ENCODE data around the gene KCNS1.
"Not testable (repeated sequence)": the region's sequence is repeated elsewhere in the genome, so short reads cannot be mapped to it uniquely, and the experiment has no call there.

Gene KCNS1, protein sequence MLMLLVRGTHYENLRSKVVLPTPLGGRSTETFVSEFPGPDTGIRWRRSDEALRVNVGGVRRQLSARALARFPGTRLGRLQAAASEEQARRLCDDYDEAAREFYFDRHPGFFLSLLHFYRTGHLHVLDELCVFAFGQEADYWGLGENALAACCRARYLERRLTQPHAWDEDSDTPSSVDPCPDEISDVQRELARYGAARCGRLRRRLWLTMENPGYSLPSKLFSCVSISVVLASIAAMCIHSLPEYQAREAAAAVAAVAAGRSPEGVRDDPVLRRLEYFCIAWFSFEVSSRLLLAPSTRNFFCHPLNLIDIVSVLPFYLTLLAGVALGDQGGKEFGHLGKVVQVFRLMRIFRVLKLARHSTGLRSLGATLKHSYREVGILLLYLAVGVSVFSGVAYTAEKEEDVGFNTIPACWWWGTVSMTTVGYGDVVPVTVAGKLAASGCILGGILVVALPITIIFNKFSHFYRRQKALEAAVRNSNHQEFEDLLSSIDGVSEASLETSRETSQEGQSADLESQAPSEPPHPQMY

DNA sequence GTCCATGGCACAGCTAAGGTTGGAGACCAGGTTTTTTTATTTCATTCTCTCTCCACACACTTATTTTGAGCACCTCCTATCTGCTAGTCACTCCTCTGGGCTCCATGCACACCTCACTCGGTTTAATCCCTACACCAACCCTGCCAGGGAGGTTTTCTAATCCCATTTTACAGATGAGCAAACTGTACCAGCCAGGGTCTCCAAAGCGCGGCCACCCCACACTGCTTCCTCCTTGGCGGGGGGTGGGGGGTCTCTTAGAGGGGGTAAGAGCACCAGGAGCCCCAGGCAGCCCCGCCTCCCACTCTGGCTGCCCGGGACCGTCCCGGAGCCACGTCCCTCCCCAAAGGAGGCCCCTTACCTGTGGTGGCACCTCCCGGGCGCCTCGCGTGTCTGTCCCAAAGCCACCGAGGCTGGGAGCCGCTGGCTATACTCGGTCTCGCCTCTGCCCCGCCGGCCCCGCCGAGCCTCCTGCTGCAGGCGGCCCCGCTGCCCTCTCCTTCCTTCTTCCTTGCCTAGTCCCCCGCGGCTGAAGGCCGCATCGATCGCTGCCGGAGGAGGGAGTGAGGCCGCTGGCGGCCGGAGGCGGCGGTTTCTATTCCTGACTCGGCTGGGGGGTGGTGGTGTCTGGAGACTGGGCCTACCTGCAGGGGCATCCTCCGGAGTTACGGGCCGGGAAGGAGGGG, at the start of gene KCNS1:
Gene KCNS1 (minus strand): TSS at position 565 of the 683 bp plus-strand sequence. CDS start 1,891 bp downstream, outside the sequence.
- Mint-ChIP-seq H3K27me3 (ENCODE audit: low read depth) (peaks cover 63% of the 10 kb centered on the region), H3K4me3 (no peak within 1 kb of the TSS), H3K9me3 (no peaks in the 10 kb centered on the region), H3K36me3 (ENCODE audit: low read depth) (peaks cover 3% of the 10 kb centered on the region), H3K4me1 (ENCODE audit: low read depth) (peaks cover 5% of the 10 kb centered on the region), H3K27ac (no peak within 1 kb of the TSS)
- no peak for DNase-seq (ENCODE audit: low spot score)

DNA sequence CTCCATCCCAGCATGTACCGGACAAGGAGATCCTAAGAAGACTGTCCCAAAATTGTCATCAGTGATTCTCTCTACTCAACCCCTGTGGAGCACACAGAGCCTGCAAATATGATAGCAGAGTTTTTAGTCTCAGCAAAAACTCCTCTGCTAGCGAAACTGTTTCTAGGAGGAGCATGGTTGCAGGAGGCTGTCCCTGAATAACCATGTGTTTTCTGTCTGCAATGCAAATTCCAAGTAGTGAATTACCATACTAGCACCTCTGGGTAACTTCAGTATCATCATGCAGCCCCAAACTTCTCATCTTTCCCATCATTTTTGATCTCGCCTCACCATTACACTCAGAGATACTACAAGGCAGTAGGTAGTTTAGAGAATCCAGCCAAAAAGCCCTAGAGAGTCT, 48.1 kb upstream of the KCNS1 start:
- no peak overlapping the region for H3K27ac Mint-ChIP-seq

DNA sequence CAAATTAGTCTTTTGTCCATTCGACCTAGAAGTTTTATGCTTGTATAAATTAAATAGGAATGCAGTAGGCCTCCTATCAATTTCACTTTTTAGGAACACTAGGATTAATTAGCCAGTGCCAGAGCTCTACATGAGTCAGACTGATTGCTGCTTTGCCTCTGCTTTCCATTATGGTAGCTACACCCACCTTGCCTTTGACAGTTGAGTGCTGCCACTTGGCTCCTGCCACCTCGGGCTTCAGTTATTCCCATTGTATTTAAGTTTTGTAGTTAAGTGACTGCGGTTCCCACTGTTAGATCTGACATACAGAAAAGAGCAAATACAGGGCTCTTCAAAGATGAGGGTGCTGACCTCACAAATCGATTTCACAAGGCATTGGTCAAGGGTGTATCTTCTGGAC, 39.9 kb upstream of the KCNS1 start:
- Mint-ChIP-seq H3K36me3 (ENCODE audit: low read depth) (no peaks in the 10 kb centered on the region), H3K9me3 (no peaks in the 10 kb centered on the region), H3K27ac (no peak overlapping the region), H3K27me3 (ENCODE audit: low read depth) (peaks cover 16% of the 10 kb centered on the region), H3K4me1 (ENCODE audit: low read depth) (no peaks in the 10 kb centered on the region), H3K4me3 (no peak overlapping the region)
- no peak for DNase-seq (ENCODE audit: low spot score)

More for the DNA sequence above, 48.1 kb upstream of the KCNS1 start:
- Mint-ChIP-seq H3K4me1 (ENCODE audit: low read depth) (no peaks in the 10 kb centered on the region), H3K4me3 (no peak overlapping the region), H3K36me3 (ENCODE audit: low read depth) (no peaks in the 10 kb centered on the region), H3K9me3 (no peaks in the 10 kb centered on the region), H3K27me3 (ENCODE audit: low read depth) (peaks cover 29% of the 10 kb centered on the region)
- no peak for DNase-seq (ENCODE audit: low spot score)

DNA sequence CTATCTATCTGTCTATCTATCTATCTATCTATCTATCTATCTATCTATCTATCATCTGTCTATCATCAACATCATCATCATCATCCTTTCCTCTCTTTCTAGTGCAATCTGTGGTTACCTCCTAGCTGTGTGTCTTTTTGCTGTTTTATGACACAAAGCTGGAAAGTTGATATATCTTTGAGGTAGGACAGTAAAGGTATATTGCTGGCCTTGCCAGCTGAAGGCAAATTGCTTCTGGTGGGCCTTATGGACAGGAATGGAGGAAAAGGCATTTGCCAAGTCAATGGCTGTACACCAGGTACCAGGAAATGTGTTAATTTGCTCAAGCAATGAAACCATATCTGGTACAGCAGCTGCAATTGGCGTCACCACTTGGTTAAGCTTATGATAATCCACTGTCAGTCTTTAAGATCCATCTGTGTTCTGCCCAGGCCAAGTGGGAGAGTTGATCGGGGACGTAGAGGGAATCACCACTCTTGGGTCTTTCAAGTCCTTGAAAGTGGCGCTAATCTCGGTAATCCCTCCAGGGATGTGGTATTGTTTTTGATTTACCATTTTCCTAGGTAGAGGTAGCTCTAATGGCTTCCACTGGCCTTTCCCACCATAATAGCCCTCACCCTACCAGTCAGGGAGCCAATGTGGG, 38.9 kb upstream of the KCNS1 start:
- H3K36me3 Mint-ChIP-seq (ENCODE audit: low read depth); DNase-seq (ENCODE audit: low spot score); H3K4me3 Mint-ChIP-seq; H3K4me1 Mint-ChIP-seq (ENCODE audit: low read depth); H3K9me3 Mint-ChIP-seq; H3K27me3 Mint-ChIP-seq (ENCODE audit: low read depth); H3K27ac Mint-ChIP-seq: not testable (repeated sequence)

DNA sequence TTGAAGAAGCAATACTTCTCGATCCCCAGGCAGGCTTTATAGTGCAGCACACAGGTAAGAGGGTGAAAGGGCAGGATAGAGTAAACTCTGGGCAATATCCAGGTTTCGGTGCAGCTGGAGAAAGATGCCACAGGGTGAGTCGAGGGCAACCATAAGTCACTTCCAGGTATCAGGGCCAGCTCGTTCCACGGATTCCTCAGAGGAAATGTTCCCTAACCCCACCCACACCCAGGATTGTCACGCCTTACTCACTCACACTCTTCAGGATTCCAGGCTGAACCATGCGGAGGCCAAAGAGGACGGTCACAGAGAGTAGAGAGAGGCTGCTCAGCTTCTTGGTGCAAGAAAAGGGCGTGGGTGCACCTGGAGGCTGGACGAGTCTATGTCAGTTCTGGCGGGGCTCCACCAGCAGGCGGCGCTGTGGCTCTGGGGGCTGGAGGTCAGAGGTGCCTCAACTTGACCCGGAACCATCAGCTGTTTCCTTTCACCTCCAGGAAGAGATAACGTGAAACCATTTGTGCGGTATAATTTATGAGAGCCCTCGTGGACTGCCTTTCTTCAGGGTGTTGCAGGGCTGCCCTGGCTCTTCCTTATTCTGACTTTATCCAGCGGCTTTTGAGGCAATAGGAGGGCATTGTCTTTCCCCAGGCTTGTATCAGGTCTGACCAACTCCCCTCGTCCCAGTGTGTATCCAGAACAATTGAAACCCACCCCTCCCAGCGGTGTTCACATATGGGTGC, 37.8 kb upstream of the KCNS1 start:
- Mint-ChIP-seq H3K27ac (no peak overlapping the region), H3K4me1 (ENCODE audit: low read depth) (no peaks in the 10 kb centered on the region)

DNA sequence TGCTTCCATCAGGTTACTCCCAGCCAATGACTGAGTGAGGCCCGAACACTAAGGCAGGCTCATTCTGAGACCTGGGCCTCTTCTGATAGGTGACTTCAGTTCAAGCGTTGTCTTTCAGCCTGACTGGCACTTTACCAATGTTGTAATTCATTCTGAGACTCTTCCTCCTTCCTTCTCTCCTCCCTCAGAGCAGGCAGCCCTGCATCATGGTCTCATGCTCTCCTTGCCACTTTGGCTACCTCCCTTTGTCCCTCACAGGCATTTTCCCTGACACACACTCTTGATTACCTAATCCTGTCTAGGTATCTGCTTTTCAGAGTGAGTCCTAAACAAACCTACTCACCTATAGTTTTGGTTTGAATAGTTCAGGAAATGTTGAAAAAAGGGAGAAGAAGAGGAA, 36.0 kb upstream of the KCNS1 start:
- Mint-ChIP-seq H3K4me3 (no peak overlapping the region), H3K27me3 (ENCODE audit: low read depth) (peaks cover 26% of the 10 kb centered on the region), H3K9me3 (no peaks in the 10 kb centered on the region), H3K27ac (no peak overlapping the region), H3K4me1 (ENCODE audit: low read depth) (no peaks in the 10 kb centered on the region), H3K36me3 (ENCODE audit: low read depth) (no peaks in the 10 kb centered on the region)
- DNase-seq (ENCODE audit: low spot score): no peak

More for the DNA sequence above, 37.8 kb upstream of the KCNS1 start:
- Mint-ChIP-seq H3K27me3 (ENCODE audit: low read depth) (peaks cover 14% of the 10 kb centered on the region), H3K4me3 (no peak overlapping the region), H3K36me3 (ENCODE audit: low read depth) (no peaks in the 10 kb centered on the region), H3K9me3 (no peaks in the 10 kb centered on the region)
- DNase-seq (ENCODE audit: low spot score): peak; percentile 52

DNA sequence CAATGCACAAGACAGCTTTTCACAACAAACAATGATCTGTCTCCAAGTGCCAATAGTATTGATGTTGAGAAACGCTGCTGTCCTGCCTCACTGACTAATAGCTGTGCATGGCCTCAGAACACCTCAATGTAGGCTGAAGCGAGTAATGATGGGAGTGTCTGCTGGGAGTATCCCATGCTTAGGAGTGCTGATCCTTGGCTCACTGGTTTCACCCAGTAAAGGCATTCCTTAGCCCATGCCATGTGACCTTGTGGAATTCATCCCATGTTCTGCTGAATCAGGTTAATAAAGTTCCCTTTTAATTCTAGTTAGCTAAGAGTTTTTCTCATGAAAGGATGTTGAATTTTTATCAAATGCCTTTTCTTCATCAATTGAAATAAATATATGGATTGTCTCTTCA, 27.2 kb upstream of the KCNS1 start:
- Mint-ChIP-seq H3K9me3 (no peaks in the 10 kb centered on the region), H3K4me3 (no peak overlapping the region), H3K36me3 (ENCODE audit: low read depth) (no peaks in the 10 kb centered on the region), H3K27me3 (ENCODE audit: low read depth) (peaks cover 46% of the 10 kb centered on the region), H3K4me1 (ENCODE audit: low read depth) (no peaks in the 10 kb centered on the region), H3K27ac (no peak overlapping the region)
- no peak for DNase-seq (ENCODE audit: low spot score)

DNA sequence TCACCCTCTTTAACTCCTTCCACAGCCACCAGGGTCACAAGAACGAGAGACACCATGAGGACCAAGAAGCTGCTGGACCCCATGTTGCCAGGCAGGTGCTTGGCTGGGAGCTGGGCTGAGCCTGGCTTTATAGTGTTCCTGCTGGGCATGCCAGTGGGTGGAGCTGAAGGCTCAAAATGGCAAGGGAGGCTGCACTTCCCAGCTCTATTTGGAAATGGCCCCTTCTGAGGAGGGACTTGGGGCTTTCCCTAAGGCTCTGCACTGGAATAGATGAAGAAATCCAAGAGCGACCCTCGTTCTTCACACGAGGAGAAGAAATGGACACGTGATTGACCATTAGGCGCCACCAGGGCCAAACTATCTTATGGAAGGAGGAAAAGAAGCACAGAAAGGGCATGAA, 23.4 kb upstream of the KCNS1 start, which contains the start of gene WFDC12:
Gene WFDC12 (minus strand): TSS at position 101 of the 400 bp plus-strand sequence. CDS start 18 bp downstream, at position 83.
- Mint-ChIP-seq H3K27ac (no peak within 1 kb of the TSS), H3K36me3 (ENCODE audit: low read depth) (no peaks in the 10 kb centered on the region), H3K4me3 (no peak within 1 kb of the TSS), H3K4me1 (ENCODE audit: low read depth) (no peaks in the 10 kb centered on the region), H3K9me3 (no peaks in the 10 kb centered on the region), H3K27me3 (ENCODE audit: low read depth) (peaks cover 35% of the 10 kb centered on the region)
- DNase-seq (ENCODE audit: low spot score): no peak

DNA sequence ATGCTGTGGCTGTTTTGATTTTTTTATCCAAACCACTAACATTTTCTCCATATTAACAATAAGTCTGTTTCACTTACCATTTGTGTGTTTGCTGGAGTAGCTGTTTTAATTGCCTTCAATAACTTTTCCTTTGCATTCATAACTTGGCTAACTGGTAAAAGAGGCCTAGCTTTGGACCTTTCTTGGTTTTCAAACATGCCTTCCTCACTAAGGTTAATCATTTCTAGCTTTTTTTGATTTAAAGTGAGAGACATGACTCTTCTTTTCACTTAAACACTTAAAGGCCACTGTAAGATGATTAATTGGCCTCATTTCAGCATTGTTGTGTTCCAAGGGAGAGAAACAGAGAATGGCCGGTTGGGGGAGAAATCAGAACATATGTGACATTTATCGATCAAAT, 20.5 kb upstream of the KCNS1 start:
- H3K27ac Mint-ChIP-seq: no peak overlapping the region
- DNase-seq (ENCODE audit: low spot score): no peak
- H3K4me1 Mint-ChIP-seq (ENCODE audit: low read depth): no peaks in the 10 kb centered on the region
- no peaks in the 10 kb centered on the region for H3K36me3 Mint-ChIP-seq (ENCODE audit: low read depth)
- H3K4me3 Mint-ChIP-seq: no peak overlapping the region
- H3K9me3 Mint-ChIP-seq: no peaks in the 10 kb centered on the region
- peaks cover 24% of the 10 kb centered on the region for H3K27me3 Mint-ChIP-seq (ENCODE audit: low read depth)

DNA sequence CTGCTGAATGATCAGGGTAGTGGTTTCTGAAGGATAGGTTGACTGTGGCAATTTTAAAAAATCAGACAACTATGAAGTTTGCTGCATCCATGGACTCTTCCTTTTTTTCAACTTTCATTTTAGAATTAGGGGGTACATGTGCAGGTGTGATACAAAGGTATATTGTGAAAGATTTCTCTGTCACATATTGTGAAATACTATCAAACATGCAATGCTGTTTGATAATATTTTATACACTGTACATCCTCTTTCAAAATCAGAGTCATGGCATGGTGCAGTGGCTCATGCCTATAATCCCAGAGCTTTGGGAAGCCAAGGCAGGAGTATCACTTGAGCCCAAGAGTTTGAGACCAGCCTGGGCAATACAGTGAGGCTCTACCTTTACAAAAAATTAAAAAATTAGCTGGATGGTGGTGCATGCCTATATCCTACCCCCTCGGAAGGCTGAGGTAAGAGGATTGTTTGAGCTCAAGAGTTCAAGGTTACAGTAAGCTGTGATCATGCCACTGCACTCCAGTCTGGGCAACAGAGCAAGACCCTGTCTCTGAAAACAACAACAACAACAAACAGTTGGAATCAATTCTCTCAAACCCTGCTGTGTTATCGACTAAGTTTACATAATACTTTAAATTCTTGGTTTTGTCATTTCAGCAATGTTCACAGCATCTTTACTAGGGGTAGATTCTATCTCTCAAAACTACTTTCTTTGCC, 18.8 kb upstream of the KCNS1 start:
- no peak for DNase-seq (ENCODE audit: low spot score)
- no peaks in the 10 kb centered on the region for H3K9me3 Mint-ChIP-seq
- no peak overlapping the region for H3K27ac Mint-ChIP-seq
- H3K4me1 Mint-ChIP-seq (ENCODE audit: low read depth): no peaks in the 10 kb centered on the region
- peaks cover 22% of the 10 kb centered on the region for H3K27me3 Mint-ChIP-seq (ENCODE audit: low read depth)
- H3K4me3 Mint-ChIP-seq: no peak overlapping the region
- no peaks in the 10 kb centered on the region for H3K36me3 Mint-ChIP-seq (ENCODE audit: low read depth)

DNA sequence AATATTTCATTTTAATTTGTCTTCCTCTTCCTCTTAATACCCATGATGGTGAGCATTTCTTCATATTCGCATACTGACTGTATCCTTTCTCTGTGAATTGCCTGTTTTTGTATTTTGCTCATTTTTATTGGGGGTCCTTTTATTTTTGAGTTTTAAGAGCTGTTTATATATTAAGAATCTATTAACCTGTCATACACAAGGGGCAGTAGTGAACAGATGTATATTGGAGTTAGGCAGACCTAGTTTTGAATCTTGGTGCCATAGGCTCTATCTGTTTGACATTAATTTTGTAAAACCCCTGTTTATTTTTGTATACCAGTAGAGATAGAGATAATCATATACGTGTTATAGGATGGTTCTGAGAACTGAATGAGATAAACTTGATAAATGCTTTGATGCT, 17.1 kb upstream of the KCNS1 start:
- Mint-ChIP-seq H3K4me1 (ENCODE audit: low read depth) (no peaks in the 10 kb centered on the region), H3K9me3 (no peaks in the 10 kb centered on the region), H3K4me3 (no peak overlapping the region), H3K27me3 (ENCODE audit: low read depth) (peaks cover 18% of the 10 kb centered on the region), H3K27ac (no peak overlapping the region), H3K36me3 (ENCODE audit: low read depth) (no peaks in the 10 kb centered on the region)
- DNase-seq (ENCODE audit: low spot score): no peak

DNA sequence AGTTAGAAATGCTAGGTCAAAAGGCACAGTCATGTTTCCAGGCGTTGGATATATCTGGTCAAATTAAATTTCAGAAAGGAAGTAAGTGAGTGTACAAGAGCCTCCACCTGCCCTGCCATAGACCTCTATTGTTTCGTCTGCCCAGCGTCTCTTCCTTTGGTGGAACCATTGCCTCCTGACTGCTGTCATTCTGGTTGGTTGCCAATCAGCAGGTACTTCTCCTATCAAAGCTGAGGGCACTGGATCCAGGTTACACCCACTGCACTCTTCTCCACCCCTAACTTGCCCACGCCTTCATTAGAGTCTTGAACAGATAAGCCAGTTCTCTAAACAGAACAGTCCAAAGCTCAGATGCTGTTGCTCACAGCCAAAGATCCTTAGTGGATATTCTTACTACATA, 16.7 kb upstream of the KCNS1 start:
- Mint-ChIP-seq H3K27ac (no peak overlapping the region), H3K4me1 (ENCODE audit: low read depth) (no peaks in the 10 kb centered on the region), H3K4me3 (no peak overlapping the region), H3K27me3 (ENCODE audit: low read depth) (peaks cover 17% of the 10 kb centered on the region), H3K9me3 (no peaks in the 10 kb centered on the region), H3K36me3 (ENCODE audit: low read depth) (no peaks in the 10 kb centered on the region)
- no peak for DNase-seq (ENCODE audit: low spot score)

DNA sequence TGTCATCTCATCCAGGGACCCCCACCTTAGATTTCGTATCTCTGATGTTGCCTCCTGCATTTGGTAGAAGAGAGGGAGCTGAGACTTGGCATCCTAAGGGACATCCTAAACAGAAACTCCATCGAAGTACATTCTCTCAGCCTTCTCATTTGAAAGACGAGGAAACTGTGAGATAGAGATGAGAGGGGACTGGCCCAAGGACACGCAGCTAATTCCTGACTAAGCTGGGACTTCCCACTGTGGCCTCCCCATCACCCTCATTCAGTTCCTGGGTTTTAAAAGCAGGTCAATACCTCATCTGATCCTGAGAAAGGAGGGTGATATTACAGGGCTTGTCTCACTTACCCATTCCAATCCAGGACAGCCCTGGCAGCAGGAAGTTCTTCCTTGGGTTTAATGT, 14.9 kb upstream of the KCNS1 start:
- no peak overlapping the region for H3K4me3 Mint-ChIP-seq
- H3K4me1 Mint-ChIP-seq (ENCODE audit: low read depth): no peaks in the 10 kb centered on the region
- no peaks in the 10 kb centered on the region for H3K36me3 Mint-ChIP-seq (ENCODE audit: low read depth)
- DNase-seq (ENCODE audit: low spot score): no peak
- H3K27ac Mint-ChIP-seq: no peak overlapping the region
- peaks cover 14% of the 10 kb centered on the region for H3K27me3 Mint-ChIP-seq (ENCODE audit: low read depth)
- no peaks in the 10 kb centered on the region for H3K9me3 Mint-ChIP-seq
